Ascending aorta (tissue), 2 donors: ENCODE results near the gene DPYSL3. TPM values are rescaled to one million over a fixed set of nuclear protein-coding genes. Genes with fewer than 3 reads are reported as not detected.

Experiments
- DNase-seq, 2 donors: peaks; one replicate each; pipeline ENCODE4 v3.0.0-alpha.2; 2019; ENCODE audit warnings: low spot score in 2 of 2
- H3K27ac ChIP-seq, 2 donors: fragments of 200-600 bp; sonication (generic); one replicate each; pipeline ENCODE4 v1.5.1; 2016 to 2017; ENCODE audit warnings: mild to moderate bottlenecking in 1 of 2
- H3K27me3 ChIP-seq: fragments of 200-600 bp; sonication (generic); one replicate; pipeline ENCODE4 v1.5.1; 2017
- H3K36me3 ChIP-seq, 2 donors: fragments of 200-600 bp; sonication (generic); one replicate each; pipeline ENCODE4 v1.5.1; 2016
- H3K4me1 ChIP-seq, 2 donors: fragments of 200-600 bp; sonication (generic); one replicate each; pipeline ENCODE4 v1.5.1; 2016 to 2017; ENCODE audit warnings: mild to moderate bottlenecking in 1 of 2
- H3K4me3 ChIP-seq, 2 donors: fragments of 200-600 bp; sonication (generic); one replicate each; pipeline ENCODE4 v1.5.1; 2016 to 2017; ENCODE audit warnings: mild to moderate bottlenecking in 1 of 2
- H3K9me3 ChIP-seq, 2 donors: fragments of 200-600 bp; sonication (generic); one replicate each; pipeline ENCODE4 v1.5.1; 2016
- intact Hi-C: fragments of 100-400 bp; cut with DNase I; formaldehyde crosslinking; loops from one replicate; pipeline ENCODE4 v1.15.1; 2023
- total RNA-seq: library from RNA; depleted of rRNA; stranded (reverse); fragments of >200 nt; gene quantifications from one replicate; pipeline ENCODE4 v1.1.0, GENCODE V29; 2016
- TF ChIP-seq, protein P1 (sequence below), 3 experiments: fragments of 200-600 bp in 2 of 3; fragments of 450-650 bp in 1 of 3; sonication (generic) in 2 of 3; IDR thresholded peaks; one replicate each; pipeline ENCODE4 v1.5.1; 2016 to 2019; ENCODE audit warnings: antibody characterized with exemption in 3 of 3, mild to moderate bottlenecking in 1 of 3, moderate library complexity in 1 of 3

DPYSL3 gene
- total RNA-seq, 1 donor from 2014 or later, result 110 TPM

DNA sequence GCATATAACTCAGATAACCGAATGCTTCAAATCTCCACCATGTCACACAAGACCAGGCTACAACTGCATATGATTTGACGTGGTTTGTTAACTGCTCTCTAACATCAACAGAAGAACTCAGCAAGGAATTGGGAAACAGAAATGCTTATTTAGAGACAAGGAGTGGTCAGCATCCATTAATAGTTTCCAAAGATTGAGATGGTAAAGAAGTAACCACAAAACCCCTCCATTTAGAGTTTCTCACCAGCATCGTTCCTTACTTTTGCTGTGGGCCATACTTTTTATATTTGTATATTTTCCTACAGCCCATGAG is 25.2 kb downstream of the DPYSL3 start:
- H3K4me3 ChIP-seq, result peak overlapping the region in 1 of 2 donors; percentile 7
- H3K27me3 ChIP-seq, result no peaks in the 10 kb centered on the region
- TF ChIP-seq, protein P1, sequence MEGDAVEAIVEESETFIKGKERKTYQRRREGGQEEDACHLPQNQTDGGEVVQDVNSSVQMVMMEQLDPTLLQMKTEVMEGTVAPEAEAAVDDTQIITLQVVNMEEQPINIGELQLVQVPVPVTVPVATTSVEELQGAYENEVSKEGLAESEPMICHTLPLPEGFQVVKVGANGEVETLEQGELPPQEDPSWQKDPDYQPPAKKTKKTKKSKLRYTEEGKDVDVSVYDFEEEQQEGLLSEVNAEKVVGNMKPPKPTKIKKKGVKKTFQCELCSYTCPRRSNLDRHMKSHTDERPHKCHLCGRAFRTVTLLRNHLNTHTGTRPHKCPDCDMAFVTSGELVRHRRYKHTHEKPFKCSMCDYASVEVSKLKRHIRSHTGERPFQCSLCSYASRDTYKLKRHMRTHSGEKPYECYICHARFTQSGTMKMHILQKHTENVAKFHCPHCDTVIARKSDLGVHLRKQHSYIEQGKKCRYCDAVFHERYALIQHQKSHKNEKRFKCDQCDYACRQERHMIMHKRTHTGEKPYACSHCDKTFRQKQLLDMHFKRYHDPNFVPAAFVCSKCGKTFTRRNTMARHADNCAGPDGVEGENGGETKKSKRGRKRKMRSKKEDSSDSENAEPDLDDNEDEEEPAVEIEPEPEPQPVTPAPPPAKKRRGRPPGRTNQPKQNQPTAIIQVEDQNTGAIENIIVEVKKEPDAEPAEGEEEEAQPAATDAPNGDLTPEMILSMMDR (IDR thresholded peaks at IDR 0.05), result no peak
- no peak for DNase-seq
- H3K4me1 ChIP-seq, result peaks cover 10 to 42% of the 10 kb centered on the region in 2 donors
- no peaks in the 10 kb centered on the region for H3K9me3 ChIP-seq
- peak overlapping the region; percentile 64 to 82 for H3K27ac ChIP-seq
- intact Hi-C loops, result loop anchor here (1.0 to 2.0 kb wide), 2 partner anchors 23 to 30 kb away; no protein-coding TSS in a partner anchor
- H3K36me3 ChIP-seq, result no peaks in the 10 kb centered on the region

DNA sequence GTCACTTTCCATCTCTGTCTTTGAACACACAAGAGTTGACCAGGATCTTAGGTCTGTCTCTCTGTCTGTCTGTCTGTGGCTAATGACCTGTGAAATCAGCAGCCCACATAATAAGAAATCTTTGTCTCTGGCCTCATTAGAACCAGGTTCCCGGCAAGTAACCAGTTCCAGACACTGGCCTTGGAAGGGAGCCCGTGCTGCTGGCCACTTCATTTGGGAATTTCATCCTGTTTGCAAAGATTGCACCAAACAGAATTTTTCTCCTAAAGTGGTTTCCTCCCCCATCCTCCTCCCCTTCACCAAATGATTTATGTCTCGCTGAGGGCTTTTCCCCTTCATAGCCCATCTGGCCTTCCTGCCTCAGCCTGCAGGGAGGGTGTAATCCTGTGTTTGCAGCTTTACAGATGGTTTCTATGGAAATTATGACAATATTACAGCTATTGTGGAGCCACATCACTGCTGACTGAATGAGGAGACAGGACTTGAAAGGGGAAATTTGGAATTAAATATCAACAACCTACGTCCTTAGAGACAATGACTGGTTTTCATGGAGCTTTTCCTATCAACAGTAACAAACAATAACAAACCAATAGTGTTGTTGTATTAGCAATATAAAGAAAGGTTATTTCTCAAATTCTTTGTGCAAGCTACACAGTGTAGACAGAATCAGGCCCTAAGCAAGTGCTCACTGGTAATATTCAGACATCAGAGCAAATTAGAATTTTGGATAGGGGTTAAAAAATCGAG is 25.7 kb downstream of the DPYSL3 start:
- Histone ChIP-seq H3K36me3 (no peaks in the 10 kb centered on the region), H3K4me1 (peaks cover 10 to 46% of the 10 kb centered on the region in 2 donors), H3K27me3 (no peaks in the 10 kb centered on the region), H3K27ac (peak overlapping the region; percentile 64 to 82), H3K4me3 (no peak overlapping the region), H3K9me3 (no peaks in the 10 kb centered on the region)
- TF ChIP-seq, protein P1 (IDR thresholded peaks at IDR 0.05), result no peak
- peak in 1 of 2 donors; percentile 85 for DNase-seq
- intact Hi-C loops, result loop anchor here (2.0 kb wide), 1 partner anchor 29 kb away; no protein-coding TSS in a partner anchor

DNA sequence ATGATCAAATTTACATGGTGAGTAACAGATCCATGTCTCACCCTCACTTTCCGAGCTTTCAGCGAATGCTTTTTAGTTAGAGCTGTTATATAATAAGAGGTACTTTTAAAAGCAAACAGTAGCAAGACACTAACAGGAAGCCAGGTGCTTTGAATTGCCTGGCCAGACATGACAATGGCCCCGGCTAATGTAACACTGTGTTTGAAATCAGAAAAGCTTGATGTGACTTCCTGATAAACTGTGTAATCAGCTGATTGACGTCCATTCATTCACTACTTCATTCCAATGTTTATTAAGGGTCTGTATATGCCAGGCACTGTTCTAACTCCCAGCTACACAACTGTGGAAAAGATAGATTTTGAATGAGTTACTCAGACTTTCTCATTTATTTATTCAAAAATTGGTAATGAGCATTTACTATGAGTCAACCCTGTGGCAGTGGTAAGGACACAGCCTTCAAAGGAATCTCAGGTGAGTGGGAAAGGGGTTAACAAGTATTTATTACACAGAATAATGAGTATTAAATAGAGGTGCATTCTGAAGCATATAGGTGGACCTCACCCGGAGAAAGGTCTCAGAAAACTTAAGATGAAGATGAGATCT is 26.6 kb downstream of the DPYSL3 start:
- Histone ChIP-seq H3K36me3 (no peaks in the 10 kb centered on the region), H3K27ac (peak overlapping the region; percentile 64 to 82), H3K4me3 (no peak overlapping the region), H3K9me3 (no peaks in the 10 kb centered on the region), H3K27me3 (no peaks in the 10 kb centered on the region), H3K4me1 (peaks cover 10 to 50% of the 10 kb centered on the region in 2 donors)
- TF ChIP-seq, protein P1 (IDR thresholded peaks at IDR 0.05), result no peak
- DNase-seq, result no peak
- intact Hi-C loops, result no loop called here

DNA sequence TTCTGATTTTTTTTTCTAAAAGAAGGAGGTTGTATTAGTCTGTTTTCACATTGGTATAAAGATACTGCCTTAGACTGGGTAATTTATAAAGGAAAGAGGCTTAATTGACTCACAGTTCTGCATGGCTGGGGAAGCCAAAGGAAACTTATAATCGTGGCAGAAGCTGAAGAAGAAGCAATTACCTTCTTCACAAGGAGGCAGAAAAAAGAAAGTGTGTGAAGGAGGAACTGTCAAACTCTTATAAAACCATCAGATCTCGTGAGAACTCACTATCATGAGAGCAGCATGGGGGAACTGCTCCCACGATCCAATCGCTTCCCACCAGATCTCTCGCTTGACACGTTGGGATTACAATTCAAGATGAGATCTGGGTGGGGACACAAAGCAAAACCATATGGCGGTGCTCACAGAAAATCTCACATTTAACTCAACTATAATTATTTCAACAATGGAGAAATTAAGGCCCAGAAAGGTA is 27.1 kb downstream of the DPYSL3 start:
- H3K27me3 ChIP-seq, result no peaks in the 10 kb centered on the region
- H3K36me3 ChIP-seq, result no peaks in the 10 kb centered on the region
- no peaks in the 10 kb centered on the region for H3K9me3 ChIP-seq
- peaks cover 10 to 54% of the 10 kb centered on the region in 2 donors for H3K4me1 ChIP-seq
- intact Hi-C loops, result no loop called here
- TF ChIP-seq, protein P1 (IDR thresholded peaks at IDR 0.05), result no peak
- no peak overlapping the region for H3K4me3 ChIP-seq
- DNase-seq, result no peak
- peak overlapping the region; percentile 64 to 82 for H3K27ac ChIP-seq

DNA sequence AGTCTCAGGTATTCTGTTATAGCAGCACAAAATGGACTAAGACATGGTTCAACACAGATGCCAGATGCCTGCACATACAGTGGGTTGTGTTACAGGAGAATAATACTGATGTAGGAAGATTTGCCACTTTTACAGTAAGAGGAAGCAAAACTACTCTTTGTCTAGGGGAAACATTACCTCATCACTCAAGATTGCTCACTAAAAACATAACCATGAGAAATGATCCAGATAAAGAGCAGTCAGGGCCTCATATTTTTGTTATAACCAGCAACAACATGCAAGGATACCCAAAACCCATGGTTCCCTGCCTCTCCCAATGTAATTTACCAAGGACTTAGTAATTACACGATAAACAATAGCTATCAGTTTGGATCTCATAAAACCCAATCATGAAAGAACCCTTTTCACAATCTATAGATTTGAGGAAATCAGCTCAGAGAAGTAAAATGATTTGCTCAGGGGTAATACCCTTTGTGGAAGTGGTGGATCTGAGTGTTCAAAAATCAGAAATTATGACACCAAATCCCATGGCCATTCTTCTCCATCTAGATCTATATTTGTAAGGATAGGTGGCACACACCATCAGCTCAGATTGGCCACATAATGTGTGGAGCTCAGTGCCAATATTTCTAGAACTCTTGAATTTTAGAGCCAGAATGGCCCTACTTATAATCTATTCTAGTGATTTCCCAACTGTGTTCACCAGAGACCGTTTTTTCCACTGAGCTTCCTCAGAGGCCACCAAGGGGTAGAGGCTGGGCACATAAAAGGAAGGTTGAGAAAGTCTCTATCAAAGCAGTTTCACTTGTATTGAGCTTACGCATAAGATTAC is 27.8 kb downstream of the DPYSL3 start:
- no peaks in the 10 kb centered on the region for H3K9me3 ChIP-seq
- H3K27ac ChIP-seq, result peak overlapping the region; percentile 64 to 82
- H3K27me3 ChIP-seq, result no peaks in the 10 kb centered on the region
- H3K4me3 ChIP-seq, result no peak overlapping the region
- peaks cover 10 to 54% of the 10 kb centered on the region in 2 donors for H3K4me1 ChIP-seq
- TF ChIP-seq, protein P1 (IDR thresholded peaks at IDR 0.05), result no peak
- intact Hi-C loops, result no loop called here
- H3K36me3 ChIP-seq, result no peaks in the 10 kb centered on the region
- no peak for DNase-seq
